Lower leg skin (tissue), 4 donors: ENCODE results near the gene RORC. TPM values are rescaled to one million over a fixed set of nuclear protein-coding genes. Genes with fewer than 3 reads are reported as not detected.

Experiments used
- DNase-seq, 2 donors: peaks; one replicate each; pipeline ENCODE4 v3.0.0-alpha.2; 2019; ENCODE audit warnings: low spot score in 2 of 2
- H3K4me3 ChIP-seq: fragments of 200-600 bp; sonication (generic); 2 replicates; pipeline ENCODE4 v1.5.1; 2017; ENCODE audit warnings: mild to moderate bottlenecking, low read depth; ENCODE audit not compliant: poor library complexity, severe bottlenecking
- CTCF ChIP-seq, 3 donors: fragments of 450-650 bp; IDR thresholded peaks; one replicate each; pipeline ENCODE4 v1.5.1; 2016; ENCODE audit warnings: antibody characterized with exemption in 3 of 3, mild to moderate bottlenecking in 3 of 3, moderate library complexity in 2 of 3
- POLR2A ChIP-seq, 2 donors: fragments of 450-650 bp; IDR thresholded peaks; one replicate each; pipeline ENCODE4 v1.6.1; 2016 to 2017; ENCODE audit warnings: antibody characterized with exemption in 2 of 2, mild to moderate bottlenecking in 1 of 2, moderate library complexity in 1 of 2
- WGBS, 2 donors: methylation state at CpG; one replicate each; pipeline ENCODE4 v1.1.5; 2018; 5-methylcytosine and 5-hydroxymethylcytosine counted together
- intact Hi-C: fragments of 100-400 bp; cut with DNase I; formaldehyde crosslinking; loops from one replicate; pipeline ENCODE4 v1.15.0; 2023; ENCODE audit warnings: low total_unique reads
- total RNA-seq, 4 donors: library from RNA; depleted of rRNA; stranded (reverse); fragments of >200 nt; gene quantifications; one replicate each; pipeline ENCODE4 v1.1.0, GENCODE V29; 2016

The RORC gene
- total RNA-seq, 4 donors from 2014 or later = 33.6 to 83.2 (median 58.2) TPM

GRCh38 chr1:151830055-151830454 is 1.5 kb downstream of the RORC start:
- no peak for DNase-seq

GRCh38 chr1:151829352-151830046 is 2.1 kb downstream of the RORC start:
- DNase-seq = no peak
- WGBS, 2 donors = 41 to 62% methylated on average over 4 of the region's 4 CpGs
- intact Hi-C loops = loop anchor here (10.0 kb wide), 1 partner anchor 295 kb away; no protein-coding TSS in a partner anchor
- no peak overlapping the region for H3K4me3 ChIP-seq
- TF ChIP-seq POLR2A (IDR thresholded peaks at IDR 0.05) = no peak
- no peak for TF ChIP-seq CTCF (IDR thresholded peaks at IDR 0.05)

More at GRCh38 chr1:151830055-151830454, 1.5 kb downstream of the RORC start:
- intact Hi-C loops = loop anchor here (10.0 kb wide), 1 partner anchor 295 kb away; no protein-coding TSS in a partner anchor
- WGBS, 2 donors = 59 to 61% methylated on average over 6 of the region's 6 CpGs
- TF ChIP-seq POLR2A (IDR thresholded peaks at IDR 0.05) (no peak), CTCF (IDR thresholded peaks at IDR 0.05) (no peak)
- H3K4me3 ChIP-seq = no peak overlapping the region

GRCh38 chr1:151828921-151829320 is 2.7 kb downstream of the RORC start:
- no peak overlapping the region for H3K4me3 ChIP-seq
- no peak for TF ChIP-seq CTCF (IDR thresholded peaks at IDR 0.05)
- TF ChIP-seq POLR2A (IDR thresholded peaks at IDR 0.05) = no peak
- no peak for DNase-seq
- intact Hi-C loops = no loop called here
- WGBS, 2 donors = 11 to 14% methylated on average over 12 of the region's 12 CpGs

DNA sequence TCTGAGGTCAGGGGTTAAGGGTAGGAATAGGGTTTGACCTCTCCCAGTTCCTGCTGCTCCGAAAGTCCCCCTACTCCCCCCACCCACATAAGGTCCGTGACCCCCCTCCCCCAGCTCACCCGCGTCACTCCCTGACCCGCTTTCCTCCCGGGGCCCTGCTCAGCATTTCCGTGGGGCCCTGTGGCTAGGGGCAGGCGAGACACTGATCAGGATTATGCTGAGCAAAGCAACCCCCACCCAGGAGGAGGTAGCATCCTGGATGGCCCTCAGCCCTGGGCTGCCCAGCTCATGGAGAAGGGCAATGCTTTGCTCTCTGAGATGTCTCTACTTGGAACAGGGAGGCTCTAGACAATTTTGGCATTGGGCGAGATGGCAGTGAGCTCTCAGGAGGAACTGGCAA is 3.7 kb downstream of the RORC start:
- TF ChIP-seq CTCF (IDR thresholded peaks at IDR 0.05) (no peak), POLR2A (IDR thresholded peaks at IDR 0.05) (no peak)
- intact Hi-C loops = no loop called here
- no peak overlapping the region for H3K4me3 ChIP-seq
- DNase-seq = no peak
- WGBS, 2 donors = 71 to 75% methylated on average over 6 to 9 of the region's 9 CpGs

DNA sequence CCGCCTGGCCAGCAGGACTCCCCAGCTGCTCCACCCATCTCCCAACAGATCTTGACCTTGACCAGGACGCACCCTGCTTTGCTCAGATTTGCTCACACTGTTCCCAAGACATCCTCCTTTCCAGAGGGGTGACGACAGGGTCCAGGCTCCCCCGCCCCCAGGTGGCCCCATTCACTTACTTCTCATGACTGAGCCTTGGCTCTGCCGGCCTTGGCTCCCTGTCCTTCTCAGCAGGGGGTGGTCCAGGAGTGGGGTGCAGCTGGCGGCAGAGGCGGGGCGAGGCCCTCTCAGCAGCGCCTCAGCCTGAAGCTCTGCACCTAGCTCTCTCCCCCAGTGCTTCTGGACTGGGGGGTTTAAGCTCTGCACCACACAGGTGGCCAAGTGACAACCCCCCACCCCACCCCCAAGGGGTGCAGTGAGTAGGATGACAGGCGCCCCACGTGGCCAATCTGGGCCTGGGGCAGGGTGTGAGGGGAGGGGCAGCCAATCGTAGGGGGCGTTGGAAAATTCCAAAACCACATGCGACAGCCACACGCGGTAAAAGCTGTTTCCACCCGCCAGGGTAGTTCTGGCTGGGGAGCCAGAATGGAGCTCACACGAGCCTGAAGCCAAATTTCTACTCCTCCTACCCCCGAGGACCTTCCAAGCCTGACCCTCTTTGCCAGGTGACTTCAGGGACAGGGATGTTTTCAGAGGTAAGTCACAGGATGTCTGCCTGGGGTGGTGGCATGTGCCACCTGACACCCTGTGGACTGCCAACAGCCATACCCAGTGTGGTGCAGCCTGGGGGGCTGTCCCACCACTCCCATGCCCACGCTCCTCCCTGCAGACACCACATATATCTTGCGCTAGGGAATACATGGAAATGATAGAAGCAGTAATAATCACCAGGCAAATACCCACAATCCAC is 5.6 kb downstream of the RORC start:
- H3K4me3 ChIP-seq = no peak overlapping the region
- DNase-seq = no peak
- intact Hi-C loops = no loop called here
- 54% methylated on average over 19 to 20 of the region's 21 CpGs for WGBS, 2 donors
- TF ChIP-seq CTCF (IDR thresholded peaks at IDR 0.05) (no peak), POLR2A (IDR thresholded peaks at IDR 0.05) (no peak)
